Dedifferentiated amniotic fluid mesenchymal stem cell (primary cell): ENCODE measurements around the gene CDKL5.
"Not testable (repeated sequence)": the region's sequence is repeated elsewhere in the genome, so short reads cannot be mapped to it uniquely, and the experiment has no call there.

Experiments used
- DNase-seq: peaks from one replicate; pipeline ENCODE4 v3.0.0-alpha.2; 2016; ENCODE audit errors: extremely low spot score

CDKL5 gene

DNA sequence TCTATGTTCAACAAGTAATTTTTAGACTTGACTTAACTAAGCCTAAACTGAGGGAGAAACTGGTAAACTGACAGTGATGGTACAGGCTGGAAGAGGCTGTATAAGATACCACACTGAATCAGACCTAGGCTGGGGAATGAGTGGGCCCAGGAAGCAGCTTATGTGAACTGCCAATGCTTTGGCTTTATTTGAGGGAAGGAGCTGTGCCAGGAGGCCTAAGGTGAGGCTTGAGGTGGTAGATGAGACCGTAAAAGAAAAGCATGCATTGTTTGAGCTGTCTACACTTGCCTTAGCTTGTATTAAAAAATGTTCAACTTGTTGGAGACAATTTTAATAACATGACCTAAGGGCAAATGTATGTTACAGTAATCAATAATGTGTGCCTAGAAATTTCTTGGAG, 150.3 kb downstream of the CDKL5 start:
- DNase-seq, result no peak

DNA sequence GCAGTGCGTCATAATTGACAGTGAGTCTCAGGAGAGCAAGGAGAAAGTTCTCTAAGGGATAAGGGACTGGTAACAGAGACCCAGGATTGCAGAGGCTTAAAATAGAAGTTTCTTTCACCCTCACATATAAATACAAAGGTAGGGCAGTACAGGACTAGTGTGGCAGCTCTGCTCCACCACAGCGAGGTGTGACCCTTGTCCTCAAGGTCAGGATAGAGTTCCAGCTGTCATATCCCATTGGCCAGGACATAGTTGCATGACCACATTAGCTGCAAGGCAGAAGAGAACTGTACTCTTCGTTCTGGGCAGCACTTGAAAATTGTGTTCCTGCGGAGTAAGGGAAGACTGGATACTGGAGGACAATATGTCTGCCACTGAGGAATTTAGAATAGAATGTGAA, 152.0 kb downstream of the CDKL5 start:
- DNase-seq, result no peak

GRCh38 chrX:18578546-18578945, 153.1 kb downstream of the CDKL5 start:
- DNase-seq, result no peak

- no peak for DNase-seq
Observed at GRCh38 chrX:18579495-18579894, 154.1 kb downstream of the CDKL5 start.

DNA sequence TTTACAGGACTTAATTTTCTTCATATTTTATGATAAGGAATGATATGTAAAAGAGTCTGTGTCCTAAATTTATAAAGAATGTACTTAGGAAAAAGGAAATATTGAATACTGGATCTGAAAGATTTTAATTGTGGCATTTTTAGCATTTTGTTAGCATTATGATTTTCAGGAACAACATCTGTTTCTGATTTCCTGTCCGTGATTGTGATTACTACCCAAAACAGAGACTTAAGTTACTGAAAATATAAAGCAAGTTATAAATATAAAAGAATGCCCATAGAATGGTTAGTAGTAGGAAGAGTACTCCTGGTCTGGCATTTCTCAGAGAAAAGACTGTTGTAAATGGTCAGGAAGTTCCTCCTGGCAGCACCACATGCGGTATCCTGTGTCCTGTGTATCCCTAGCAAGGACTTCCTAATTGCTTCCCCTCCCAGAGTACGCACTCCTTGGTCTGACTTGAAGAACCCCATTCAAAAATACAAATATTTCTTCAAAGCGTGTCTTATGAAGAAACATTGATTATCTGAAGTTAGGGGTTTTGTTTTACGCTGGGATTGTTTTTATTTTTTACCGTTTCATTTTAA, 157.6 kb downstream of the CDKL5 start:
- DNase-seq, result no peak

- not testable (repeated sequence) for DNase-seq
Observed at GRCh38 chrX:18589292-18589691, 163.9 kb downstream of the CDKL5 start.

DNA sequence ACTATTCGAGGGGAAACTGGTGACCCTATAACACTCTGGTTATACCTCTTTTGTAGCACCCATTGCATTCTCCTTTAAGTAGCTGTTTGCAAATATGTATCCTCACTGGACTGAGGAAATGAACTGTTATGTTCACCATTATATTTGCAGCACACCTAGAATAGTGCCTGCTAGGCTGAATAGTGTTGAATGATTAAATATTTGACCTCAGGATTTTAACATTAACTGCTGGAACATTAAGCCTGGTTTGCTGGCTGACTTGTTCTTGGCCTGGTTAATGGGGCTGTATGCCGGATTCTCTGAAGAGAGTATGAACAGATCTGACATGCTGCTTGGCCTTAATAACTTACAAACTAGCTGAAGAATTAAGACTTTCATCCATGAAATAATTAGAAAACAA, 166.4 kb downstream of the CDKL5 start:
- no peak for DNase-seq

GRCh38 chrX:18594079-18594478, 168.7 kb downstream of the CDKL5 start:
- no peak for DNase-seq

GRCh38 chrX:18596096-18596495, 170.7 kb downstream of the CDKL5 start:
- DNase-seq, result no peak

DNA sequence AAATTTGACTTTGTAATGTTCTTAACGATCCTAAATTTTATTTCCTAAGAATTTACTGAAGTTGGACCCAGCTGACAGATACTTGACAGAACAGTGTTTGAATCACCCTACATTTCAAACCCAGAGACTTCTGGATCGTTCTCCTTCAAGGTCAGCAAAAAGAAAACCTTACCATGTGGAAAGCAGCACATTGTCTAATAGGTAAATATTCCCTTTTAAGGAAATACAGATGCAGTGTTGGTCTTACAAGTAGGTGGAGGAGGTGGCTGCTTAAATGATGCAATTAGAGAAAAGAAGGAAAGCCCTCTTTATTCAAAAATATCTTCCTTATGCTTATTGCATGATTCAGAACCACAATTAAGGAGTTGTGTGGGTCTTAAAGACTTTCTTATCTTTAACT, 173.0 kb downstream of the CDKL5 start:
- no peak for DNase-seq

DNA sequence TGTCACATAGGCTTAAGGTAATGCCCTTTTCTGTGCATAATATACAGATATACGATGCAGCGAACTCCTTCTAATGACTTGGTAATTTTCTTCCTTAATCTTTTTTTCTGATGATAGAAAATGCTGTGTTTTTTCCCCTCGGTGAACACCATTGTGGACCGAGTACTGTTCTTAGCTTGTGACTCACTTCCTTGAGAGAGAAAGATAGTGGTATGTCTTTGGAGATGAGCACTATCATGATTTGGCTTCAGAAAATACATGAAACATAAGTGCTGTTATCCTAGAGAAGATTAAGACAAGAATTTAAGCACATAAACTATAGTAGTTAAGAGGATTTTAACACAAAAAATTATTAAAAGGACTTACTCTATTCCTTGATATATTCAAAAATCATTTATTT, 182.6 kb downstream of the CDKL5 start:
- DNase-seq, result no peak

GRCh38 chrX:18613930-18614639, 188.7 kb downstream of the CDKL5 start:
- DNase-seq, result no peak

GRCh38 chrX:18616688-18617406, 191.4 kb downstream of the CDKL5 start:
- DNase-seq, result no peak

- DNase-seq, result peak; percentile 28
Observed at GRCh38 chrX:18617407-18617750, 192.0 kb downstream of the CDKL5 start.

DNA sequence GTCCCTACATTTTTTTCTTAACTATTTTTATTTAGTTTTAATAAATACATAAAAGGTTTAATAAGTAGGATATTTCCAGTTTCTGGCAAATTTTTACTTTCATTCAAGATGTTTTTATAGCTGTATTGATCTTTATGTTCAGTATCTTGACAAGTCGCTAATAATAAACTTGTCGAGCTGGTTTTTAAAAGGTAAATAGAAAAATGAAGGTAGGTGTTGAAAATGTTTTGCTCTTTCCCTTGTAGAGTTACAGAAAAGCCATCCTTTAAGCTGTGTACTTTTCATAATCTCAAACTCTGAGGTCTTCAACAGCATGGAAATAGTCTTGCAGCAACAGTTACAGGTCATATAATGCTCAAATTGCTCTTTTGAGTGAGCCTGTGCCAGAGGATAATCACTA, 193.9 kb downstream of the CDKL5 start:
- no peak for DNase-seq

DNA sequence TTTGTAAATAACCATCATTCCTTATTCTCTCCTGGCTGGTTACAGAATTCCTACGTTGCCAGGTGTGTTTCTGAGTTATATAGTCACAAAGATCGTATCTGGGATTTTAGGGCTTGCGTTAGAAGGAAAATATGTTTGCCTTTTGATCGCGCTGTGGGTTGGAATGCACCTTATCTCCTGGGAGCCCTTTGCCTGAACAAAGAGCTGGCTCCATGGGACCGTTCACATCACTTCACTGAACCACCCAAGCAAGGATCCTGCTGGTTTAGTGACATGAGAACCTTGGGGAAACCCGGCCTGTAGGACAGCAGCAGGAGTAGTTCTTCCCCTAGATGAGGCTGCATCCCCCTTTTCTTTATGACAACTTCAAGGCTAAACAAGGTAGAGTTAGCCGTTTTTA, 194.9 kb downstream of the CDKL5 start:
- DNase-seq, result no peak

- no peak for DNase-seq
Observed at GRCh38 chrX:18624599-18624998, 199.2 kb downstream of the CDKL5 start.

GRCh38 chrX:18630934-18631333, 205.5 kb downstream of the CDKL5 start:
- DNase-seq, result no peak

DNA sequence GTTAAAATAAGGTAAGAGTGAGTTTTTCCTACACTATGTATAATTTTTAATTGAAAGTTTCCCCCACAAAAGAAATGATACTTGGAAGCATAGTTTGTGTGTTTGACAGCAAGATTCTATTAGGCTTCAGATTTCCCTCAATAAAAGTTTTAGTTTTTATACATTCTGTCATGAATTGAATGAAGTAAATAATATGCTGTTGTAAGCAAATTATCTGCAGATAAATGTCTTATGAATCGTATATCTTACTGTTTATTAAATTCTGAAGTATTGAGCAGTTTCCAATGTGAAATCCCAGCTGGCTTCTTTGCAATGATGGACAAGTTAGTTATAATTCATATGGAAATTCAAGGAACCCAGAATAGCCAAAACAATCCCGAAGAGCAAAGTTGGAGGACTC, 213.0 kb downstream of the CDKL5 start:
- DNase-seq, result no peak

DNA sequence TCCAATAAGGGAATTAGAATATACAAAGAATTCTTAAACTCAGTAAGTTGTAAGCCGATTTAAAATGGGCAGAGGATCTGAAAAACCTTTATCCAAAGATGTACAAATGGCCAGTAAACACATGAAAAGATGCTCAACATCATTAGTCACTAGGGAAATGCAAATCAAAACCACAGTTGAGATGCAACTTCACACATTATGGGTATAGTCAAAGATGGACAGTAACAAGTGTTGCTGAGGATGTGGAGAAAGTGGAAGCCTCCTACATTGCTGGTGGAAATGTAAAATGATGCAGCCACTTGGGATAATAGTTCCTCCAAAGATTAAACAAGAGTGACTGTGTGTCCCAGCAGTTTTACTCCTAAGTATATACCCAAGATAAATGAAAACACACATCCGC, 213.9 kb downstream of the CDKL5 start:
- no peak for DNase-seq

DNA sequence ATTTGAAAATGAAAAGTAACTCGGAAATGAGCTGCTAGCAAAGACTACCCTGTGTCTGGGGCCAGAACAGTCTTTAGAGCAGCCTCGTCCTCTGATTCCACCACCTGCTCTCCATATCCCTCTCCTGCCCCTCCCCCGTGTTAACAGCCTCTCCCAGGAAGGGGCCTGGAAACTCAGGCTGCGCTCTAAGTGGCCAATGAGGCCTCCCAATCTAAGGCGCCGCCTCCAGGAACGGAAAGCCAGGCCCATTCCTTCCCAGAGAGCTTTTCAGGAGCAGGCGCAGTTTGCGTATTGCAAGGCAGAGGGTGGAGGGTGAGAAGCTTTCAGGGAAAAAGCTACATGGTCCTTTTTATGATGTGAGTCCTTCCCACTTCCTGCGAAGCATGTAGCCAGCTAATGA, 215.3 kb downstream of the CDKL5 start:
- DNase-seq, result no peak

DNA sequence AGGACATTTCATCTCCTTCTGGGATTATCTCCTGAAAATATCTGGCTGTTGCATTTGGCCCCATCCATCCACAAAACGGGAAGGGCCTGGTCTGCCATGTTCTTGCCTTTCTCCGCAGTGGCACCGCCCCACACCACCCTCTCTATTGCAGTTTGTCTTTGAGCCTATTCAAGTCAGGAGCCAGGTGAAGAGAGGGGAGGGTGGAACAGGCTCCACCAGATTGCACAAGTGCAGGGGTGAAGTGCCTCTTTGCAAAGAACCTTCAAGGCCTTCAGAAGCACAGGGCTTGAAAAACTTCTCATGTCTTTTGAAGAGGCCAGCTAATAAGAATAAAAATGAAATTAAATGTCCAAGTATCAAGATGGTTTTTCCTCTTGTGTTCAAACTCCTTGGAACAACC, 217.8 kb downstream of the CDKL5 start:
- DNase-seq, result no peak

DNA sequence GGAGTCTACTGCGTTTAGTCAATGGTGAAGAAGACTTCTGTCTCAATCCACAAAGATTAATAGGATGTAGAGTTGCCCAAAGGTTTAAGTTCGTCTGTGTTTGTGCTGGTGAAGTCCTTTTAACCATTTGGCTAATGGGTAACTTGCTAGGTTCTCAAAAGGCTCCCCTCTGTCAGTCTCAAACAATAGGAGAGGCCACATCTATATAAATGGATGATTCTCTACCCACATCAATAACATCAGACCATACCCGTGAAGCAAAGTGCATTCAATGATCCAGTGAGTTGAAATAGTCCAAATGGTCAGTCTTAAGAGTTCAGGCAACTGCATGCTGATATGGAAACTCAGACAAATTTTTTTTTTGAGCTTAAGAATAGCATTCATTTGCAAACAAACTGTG, 218.4 kb downstream of the CDKL5 start:
- no peak for DNase-seq
